ENCODE results near the gene OR51V1.
"Not testable (repeated sequence)": the region's sequence is repeated elsewhere in the genome, so short reads cannot be mapped to it uniquely, and the experiment has no call there.

OR51V1 gene, protein sequence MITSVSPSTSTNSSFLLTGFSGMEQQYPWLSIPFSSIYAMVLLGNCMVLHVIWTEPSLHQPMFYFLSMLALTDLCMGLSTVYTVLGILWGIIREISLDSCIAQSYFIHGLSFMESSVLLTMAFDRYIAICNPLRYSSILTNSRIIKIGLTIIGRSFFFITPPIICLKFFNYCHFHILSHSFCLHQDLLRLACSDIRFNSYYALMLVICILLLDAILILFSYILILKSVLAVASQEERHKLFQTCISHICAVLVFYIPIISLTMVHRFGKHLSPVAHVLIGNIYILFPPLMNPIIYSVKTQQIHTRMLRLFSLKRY

DNA sequence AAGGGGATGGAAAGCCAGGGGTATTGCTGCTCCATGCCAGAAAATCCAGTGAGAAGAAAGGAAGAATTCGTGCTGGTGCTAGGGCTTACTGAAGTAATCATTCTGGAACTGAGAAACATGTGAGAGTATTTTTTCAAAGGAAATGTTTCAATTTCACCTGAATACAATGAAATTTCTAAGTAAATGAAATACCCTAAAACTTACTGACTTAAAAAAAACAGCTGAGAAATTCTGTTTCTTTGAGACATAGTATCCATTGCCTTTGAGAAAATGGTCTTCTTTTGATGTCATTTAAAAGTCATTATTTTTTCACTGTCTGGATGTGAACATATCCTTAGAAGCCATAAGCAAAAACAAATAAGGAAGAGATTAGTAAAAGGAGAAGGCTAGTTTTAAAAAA is at the start of gene OR51V1:
TSS of gene OR51V1 (minus strand) at position 101 of the 400 bp plus-strand sequence. CDS start at position 101, 0 bp downstream.
- no peak for DNase-seq

DNA sequence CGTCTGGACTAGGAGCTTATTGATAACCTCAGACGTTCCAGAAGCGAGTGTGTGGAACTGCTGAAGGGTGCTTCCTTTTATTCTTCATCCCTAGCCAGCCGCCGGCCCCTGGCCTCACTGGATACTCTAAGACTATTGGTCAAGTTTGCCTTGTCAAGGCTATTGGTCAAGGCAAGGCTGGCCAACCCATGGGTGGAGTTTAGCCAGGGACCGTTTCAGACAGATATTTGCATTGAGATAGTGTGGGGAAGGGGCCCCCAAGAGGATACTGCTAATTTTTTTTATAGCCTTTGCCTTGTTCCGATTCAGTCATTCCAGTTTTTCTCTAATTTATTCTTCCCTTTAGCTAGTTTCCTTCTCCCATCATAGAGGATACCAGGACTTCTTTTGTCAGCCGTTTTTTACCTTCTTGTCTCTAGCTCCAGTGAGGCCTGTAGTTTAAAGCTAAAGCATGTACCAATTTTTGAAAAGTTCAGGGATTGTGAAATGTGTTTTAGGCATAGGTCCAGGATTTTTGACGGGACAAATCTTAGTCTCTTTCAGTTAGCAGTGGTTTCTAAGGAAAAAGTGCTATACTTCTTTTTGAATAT is 49.4 kb upstream of the OR51V1 start, which contains the start of gene HBG1:
TSS of gene HBG1 (minus strand) at position 51 of the 590 bp plus-strand sequence. CDS start 53 bp downstream, outside the sequence.
- not testable (repeated sequence) for DNase-seq

DNA sequence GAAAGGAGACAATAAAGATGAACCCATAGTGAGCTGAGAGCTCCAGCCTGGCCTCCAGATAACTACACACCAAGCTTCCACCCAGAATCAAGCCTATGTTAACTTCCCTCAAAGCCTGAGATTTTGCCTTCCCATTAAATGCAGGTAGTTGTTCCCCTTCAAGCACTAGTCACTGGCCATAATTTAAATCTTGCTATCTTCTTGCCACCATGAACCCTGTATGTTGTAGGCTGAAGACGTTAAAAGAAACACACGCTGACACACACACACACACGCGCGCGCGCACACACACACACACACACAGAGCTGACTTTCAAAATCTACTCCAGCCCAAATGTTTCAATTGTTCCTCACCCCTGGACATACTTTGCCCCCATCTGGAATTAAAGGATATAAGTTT is 48.0 kb upstream of the OR51V1 start:
- DNase-seq: not testable (repeated sequence)

DNA sequence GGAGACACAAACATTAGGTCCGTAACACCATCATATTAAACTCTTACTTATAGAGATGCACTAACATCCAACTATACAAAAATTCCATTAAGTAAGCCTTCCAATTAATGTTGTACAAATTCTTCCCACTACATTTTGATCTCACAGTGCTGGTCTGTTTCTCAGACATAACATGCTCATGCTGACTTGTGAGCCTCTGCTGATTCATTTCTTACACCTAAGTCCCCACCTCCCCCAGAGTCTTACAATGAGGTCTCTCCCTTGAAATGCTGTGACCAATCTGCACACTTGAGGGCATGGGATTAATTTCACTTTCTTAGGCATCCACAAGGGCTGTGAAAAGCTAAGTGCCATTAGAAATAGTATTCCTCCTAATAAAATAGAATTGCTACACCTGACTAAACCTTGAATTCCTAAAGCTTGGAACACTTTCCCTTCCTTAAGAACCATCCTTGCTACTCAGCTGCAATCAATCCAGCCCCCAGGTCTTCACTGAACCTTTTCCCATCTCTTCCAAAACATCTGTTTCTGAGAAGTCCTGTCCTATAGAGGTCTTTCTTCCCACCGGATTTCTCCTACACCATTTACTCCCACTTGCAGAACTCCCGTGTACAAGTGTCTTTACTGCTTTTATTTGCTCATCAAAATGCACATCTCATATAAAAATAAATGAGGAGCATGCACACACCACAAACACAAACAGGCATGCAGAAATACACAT is 47.1 kb upstream of the OR51V1 start:
- DNase-seq: no peak

DNA sequence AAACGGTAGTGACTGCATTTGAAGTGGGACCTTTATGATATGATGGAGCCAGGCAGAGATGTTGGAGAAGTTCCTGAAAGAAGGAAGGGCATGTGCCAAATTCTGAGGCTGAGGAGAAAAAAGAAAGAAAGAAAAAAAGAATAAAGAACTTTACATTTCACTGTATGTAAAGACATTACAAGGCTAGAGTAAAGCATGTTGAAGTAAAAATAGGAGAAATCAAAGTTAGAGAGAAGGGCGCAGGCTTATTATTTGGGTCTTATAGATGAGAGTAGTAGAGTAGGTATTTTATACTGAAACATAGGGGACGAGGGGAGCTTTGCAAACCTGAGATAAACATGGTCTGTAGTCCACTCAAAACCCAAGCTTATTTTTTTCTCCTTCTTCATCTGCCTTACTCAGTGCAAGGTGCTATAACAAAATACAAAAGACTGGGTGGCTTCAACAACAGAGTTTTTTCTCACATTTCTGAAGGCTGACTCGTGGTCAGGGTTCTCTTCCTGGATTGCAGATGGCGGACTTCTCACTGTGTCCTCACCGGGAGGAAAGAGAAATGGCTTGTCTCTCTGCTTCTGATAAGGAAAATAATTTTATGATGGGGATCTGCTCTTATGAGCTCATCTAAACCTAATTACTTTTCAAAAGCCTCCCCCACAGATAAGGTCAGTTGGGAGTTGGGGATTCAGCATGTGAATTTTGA is 46.4 kb upstream of the OR51V1 start:
- DNase-seq: no peak

DNA sequence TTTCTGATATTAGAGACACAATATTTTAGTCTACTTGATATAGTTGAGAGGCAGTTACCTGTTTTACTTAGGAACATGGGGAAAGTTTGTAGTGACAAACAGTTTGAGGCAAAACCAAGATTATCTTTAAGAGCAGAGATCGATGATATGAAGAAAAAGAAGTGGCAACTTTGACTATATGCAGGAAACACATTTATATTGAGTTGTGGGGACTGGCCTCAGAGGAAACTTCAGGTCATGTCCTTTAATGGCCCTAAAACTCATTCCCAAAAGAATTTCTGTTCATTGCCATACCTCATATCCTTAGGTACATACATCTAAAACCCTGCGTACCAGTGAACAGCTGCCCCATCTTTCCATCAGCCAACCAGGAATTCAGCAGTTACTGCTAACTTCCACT is 44.7 kb upstream of the OR51V1 start:
- no peak for DNase-seq

DNA sequence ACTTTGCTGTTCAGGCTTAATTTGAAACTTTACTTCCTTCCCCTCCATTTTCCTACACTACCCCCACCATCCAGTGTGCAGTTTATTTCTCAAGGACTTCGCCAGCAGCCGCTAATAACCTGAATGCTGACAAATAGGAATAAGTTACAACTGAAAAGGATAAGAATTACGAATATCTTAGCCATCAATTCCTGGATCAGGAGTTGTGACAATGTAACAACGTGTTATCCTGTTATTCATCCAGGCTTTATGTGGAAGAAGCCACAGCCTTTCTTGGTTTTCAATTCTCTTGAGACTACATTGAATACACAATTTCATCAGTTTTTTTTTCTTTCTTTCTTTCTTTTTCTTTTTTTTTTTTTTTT is 43.3 kb upstream of the OR51V1 start:
- DNase-seq: no peak

DNA sequence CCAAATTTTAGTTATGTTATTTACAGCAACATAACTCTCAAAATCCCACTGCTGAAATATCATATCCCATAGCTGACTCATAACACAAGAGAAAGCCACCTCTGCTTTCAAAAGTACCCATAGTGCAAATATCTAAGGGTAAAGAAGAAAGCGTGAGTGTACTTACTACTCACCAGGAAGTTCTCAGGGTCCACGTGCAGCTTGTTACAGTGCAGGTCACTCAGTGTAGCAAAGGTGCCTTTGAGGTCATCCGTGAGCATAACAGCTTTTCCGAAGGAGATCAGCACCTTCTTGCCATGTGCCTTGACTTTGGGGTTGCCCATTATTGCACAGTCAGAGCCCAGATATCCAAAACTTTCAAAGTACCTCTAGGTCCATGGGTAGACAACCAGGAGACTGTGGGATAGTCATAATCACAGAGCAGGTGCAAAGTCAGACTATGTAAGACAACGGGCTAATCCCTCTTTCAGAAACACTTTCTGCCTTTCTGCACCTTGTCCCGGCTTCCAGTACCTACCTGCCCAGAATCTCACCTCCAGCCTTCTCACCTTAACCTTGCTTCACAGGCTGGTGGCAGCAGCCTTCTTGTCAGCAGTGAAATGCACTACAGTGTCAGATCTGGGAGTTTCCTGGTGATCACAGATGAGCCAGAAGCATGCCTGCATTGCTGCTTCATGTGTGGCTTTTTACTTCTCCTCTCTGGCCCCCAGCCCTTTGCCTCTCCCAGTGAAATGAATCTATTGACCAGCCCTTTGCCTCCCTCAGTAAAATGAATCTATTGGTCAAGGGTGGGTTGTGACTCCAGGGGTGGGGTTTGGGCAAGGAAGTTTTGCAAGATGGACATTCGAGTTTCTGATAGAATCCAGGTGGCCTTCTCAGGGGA is 42.7 kb upstream of the OR51V1 start:
- DNase-seq: no peak

DNA sequence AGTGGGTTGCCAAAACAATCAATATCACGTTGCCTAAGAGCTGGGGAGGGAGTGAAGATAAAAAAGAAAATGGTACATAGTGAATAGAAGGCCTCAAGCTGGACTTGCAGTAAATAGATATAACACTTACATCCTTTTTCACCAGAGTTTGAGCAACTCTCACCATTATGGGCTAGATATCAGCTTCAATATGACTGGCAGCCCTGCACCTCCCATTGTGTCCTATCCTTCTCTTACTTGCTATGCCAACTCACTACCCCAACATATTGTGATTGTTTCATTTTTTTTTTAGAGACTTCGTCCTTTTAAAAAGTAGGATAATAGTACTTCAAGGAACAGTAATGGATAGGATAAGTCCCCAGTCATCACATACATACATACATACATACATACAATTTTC is 41.7 kb upstream of the OR51V1 start:
- no peak for DNase-seq

DNA sequence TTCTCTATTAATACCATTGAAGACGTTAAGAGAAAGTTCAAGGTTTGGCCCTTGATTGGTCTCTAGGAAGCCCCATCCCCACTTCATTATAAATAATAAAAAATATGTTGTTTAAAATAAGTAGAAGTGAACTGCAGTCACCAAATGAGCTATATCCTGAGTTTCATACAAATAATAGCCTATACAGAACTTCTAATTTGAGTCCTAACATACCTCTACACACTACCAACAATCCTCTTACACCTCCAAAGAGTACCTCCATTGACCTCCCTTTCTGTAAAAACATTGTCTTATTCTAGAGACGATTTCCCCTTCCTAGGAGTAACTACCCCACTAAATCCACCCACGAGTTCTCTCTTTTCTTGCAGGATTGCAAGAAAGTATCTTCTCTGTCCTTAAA is 41.0 kb upstream of the OR51V1 start:
- no peak for DNase-seq

DNA sequence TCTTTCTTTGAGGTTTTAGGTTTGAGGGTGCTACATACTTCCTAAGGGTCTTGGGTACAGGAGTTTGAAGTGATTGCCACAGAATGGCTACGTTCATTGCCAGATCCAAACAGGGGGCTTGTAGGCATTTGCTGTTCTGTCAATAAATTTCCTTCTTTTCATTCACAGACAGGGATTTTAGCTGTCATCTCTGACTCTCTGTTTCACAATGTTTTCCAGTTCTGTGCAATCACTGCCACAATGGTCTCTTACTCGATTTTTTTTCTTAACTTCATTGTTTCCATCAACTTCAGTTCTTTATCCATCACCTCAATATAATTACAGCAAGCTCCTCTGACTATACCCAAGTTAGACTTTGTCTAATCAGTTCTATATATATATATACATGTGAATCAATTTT is 40.0 kb upstream of the OR51V1 start:
- no peak for DNase-seq

DNA sequence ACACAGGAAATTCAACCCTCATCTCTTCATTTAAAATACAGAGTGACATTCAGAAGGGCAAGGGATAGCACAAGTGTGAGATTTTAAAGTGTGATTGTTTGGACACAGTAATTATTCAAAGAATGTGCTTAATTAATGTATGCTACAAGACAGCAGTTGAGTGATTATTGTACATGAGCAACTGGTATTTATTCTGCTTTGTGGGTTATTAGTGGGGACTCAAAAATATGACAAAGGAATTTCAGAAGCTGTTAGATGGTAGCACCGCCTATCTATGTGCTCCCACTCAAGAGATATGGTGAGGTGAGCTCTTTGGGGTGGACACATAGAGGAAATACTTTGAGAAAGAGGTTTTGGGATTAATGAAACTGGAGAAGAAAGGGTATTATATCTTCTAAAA is 39.6 kb upstream of the OR51V1 start:
- DNase-seq: no peak

DNA sequence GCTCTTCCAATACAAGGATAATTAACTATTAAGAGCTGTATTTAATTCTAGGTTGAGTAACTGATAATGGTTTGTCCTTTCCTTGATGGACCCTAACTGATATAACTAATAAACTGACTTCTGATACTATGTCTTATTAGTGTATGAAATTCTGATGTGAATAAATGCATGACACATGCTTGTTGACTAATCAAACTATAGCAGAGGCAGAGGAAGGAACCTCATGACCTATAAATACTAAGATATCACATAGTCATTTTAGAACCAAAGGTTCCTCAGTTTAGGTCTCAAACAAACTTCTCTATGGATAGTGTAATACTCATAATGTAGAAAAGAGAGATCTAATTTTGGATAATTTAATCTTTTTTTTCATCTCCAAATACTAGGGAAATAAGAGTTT is 38.6 kb upstream of the OR51V1 start:
- no peak for DNase-seq

DNA sequence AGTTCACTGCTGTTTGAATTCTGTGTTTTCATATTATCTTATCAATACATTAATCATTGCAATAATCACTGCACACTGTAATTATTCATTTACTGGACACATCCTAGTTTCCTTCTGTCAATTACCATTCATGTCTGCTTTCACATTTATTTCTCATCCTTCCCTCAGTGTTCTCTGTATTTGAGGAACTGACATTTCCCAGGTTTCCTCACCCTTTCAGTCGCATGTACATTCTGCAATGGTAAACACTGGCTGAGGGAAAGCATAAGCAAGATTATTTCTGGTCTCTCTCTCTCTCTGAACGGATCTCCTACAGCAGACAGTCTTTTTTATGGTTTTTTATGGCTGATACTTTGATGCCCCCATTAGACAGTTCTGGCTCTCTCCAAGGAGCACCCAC is 38.0 kb upstream of the OR51V1 start:
- no peak for DNase-seq

DNA sequence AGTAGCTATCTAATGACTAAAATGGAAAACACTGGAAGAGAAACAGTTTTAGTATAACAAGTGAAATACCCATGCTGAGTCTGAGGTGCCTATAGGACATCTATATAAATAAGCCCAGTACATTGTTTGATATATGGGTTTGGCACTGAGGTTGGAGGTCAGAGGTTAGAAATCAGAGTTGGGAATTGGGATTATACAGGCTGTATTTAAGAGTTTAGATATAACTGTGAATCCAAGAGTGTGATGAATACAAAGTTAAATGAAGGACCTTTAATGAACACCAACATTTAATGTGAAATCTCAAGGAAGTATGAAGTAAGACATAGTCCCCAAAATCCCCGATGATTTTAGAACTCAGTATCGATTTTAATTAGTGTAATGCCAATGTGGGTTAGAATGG is 36.9 kb upstream of the OR51V1 start:
- no peak for DNase-seq

DNA sequence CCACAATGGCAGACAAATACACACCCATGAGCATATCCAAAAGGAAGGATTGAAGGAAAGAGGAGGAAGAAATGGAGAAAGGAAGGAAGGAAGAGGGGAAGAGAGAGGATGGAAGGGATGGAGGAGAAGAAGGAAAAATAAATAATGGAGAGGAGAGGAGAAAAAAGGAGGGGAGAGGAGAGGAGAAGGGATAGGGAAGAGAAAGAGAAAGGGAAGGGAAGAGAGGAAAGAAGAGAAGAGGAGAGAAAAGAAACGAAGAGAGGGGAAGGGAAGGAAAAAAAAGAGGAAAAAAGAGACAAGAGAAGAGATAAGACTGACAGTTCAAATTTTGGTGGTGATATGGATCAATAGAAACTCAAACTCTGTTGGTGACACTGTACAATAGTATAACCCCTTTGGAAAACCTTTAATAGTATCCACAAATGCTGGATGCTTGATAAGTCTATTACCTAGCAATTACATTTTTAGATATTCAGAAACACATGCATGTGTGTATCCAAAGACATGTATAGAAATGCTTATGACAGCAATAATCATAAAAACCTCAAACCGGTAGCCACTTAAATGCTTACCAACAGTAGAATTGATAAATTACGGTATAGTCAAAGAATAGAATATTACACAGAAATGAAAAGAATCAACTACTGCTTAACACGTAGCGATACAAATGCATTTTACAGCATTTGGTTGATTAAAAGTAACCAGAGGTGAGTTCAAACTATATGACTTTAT is 35.0 kb upstream of the OR51V1 start:
- no peak for DNase-seq

DNA sequence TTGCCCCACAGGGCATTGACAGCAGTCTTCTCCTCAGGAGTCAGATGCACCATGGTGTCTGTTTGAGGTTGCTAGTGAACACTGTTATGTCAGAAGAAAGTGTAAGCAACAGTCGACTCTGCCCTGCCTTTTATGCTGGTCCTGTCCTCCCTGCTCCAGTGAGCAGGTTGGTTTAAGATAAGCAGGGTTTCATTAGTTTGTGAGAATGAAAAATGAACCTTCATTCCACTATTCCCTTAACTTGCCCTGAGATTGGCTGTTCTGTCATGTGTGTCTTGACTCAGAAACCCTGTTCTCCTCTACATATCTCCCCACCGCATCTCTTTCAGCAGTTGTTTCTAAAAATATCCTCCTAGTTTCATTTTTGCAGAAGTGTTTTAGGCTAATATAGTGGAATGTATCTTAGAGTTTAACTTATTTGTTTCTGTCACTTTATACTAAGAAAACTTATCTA is 33.9 kb upstream of the OR51V1 start, which contains the start of gene HBD:
TSS of gene HBD (minus strand) at position 103 of the 454 bp plus-strand sequence. CDS start at position 53, 50 bp downstream.
- no peak for DNase-seq

DNA sequence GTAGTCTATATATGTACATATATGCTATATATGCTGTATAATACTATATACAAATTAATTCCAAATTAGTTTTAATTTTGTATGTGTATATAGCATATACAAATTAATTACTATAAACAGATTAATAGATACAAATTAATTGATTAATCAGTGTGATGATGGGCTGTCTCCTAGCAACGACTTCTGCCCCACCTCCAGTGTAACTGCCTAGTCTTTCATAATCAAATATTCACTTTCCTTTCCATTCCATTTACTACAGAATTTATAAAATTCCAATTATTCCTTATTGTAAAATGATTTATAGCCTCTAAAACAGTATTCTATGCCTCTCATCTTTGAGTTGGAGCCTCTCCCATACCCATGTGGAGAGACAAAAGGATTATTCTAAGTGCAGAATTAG is 32.8 kb upstream of the OR51V1 start:
- DNase-seq: no peak

DNA sequence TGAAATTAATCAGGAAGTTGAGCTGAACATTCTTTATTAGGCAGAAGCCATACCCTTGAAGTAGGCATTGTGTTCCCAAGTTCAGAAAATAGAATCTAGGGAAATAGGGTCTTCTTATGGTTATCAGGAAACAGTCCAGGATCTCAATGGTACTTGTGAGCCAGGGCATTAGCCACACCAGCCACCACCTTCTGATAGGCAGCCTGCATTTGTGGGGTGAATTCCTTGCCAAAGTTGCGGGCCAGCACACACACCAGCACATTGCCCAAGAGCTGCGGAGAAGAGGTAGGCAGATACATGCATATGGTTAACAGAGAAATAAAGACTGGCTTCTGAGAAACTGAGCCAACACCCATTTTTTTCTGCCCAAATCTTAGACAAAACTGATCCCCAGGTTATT is 32.3 kb upstream of the OR51V1 start:
- no peak for DNase-seq

DNA sequence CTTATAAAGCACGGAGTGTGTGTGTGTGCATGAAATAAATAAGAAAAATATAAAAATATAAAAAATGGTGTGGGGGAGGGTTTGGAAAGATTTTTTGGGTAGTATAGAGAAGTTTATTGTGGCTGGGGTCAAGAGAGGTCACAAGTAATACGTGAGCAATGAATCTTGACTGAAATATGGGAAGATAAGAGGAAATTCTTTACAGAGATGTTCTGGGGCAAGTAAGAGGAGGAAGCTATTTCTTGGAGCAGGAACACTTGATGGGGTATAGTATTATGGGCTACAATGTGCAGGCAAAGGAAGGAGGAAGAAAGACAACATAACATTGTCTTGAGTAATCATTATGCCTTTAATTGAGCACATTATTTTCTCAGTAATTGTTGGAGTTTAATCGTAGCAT is 31.7 kb upstream of the OR51V1 start:
- no peak for DNase-seq

DNA sequence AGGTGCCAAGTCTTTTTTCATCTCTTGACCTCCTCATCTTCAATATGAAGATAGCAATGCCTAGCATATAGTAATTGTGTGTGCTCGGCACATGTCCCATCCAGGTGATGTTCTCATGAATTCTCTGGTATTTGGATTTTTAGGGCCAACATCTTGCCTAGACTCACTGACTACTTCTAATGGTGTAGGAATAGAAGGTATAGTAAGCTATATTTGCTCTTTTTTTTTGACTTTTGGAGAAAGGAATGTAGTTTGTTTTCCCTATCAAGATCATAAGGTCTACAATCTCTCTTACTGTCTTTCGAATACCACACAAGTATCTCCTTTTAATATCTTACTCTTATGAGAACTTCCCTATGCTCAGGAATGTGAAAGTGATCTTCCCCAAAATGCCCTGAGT is 30.6 kb upstream of the OR51V1 start:
- DNase-seq: no peak

DNA sequence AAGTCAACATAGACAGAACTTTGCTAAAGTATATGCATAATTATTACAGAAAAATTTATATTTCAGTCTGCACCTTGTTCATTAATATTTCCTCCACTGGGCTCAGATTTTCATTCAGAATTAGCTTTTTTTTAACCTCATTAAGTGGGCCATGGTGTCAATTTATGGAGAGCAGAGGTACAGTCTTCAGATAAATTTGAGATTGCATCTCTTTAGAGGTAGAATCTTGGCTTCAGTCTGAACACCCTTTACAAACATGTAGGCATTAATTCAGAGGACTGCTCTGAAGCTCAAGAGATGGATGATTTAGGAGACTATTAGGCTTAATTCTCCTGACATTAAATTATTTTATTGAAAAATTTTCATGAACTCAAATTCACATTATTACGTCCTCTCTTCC is 29.8 kb upstream of the OR51V1 start:
- no peak for DNase-seq
